GM12878 (cell line): ENCODE measurements around the gene FADD. TPM values are rescaled to one million over a fixed set of nuclear protein-coding genes. Genes with fewer than 3 reads are reported as not detected.
A peak's percentile ranks its signal among the peaks of the same experiment; 100 is the strongest.

Source experiments
- ATAC-seq: fragments of 200-7000 bp; cut with Tn5 transposase; 3 replicates; pipeline ENCODE4 v1.9.1; 2020; ENCODE audit warnings: mild to moderate bottlenecking, moderate library complexity
- BruUV-seq: library from RNA; stranded (reverse); fragments of 400-500 nt; replicated peaks from 2 replicates; lab custom pipeline; 2021; lab: Mats Ljungman, UMichigan
- CTCF ChIA-PET: fragments of 300-600 bp; sonication (Branson Sonifier 250); formaldehyde crosslinking; extraction: SDS; loops from one replicate; lab custom pipeline; 2021; ENCODE audit warnings: inconsistent platforms; lab: Yijun Ruan, JAX
- POLR2A ChIA-PET: fragments of 350-600 bp; formaldehyde crosslinking; extraction: SDS; loops from one replicate; lab custom pipeline; 2021; ENCODE audit warnings: inconsistent platforms; lab: Charles Lee
- RAD21 ChIA-PET: fragments of 300-600 bp; sonication (Branson Sonifier 250); formaldehyde crosslinking; loops from one replicate; lab custom pipeline; 2023; ENCODE audit warnings: antibody characterized with exemption; ENCODE audit not compliant: unreplicated experiment; lab: Charles Lee
- SMC1A ChIA-PET: fragments of 300-600 bp; sonication (Branson Sonifier 250); formaldehyde crosslinking; loops from one replicate; lab custom pipeline; 2023; ENCODE audit not compliant: unreplicated experiment, uncharacterized antibody; lab: Charles Lee
- DNase-seq: peaks from one replicate; pipeline ENCODE4 v3.0.0-alpha.2; 2011; ENCODE audit warnings: low read depth, low spot score
- FAIRE-seq: peaks from 3 replicates; lab custom pipeline; 2011; peaks lifted over from hg19 to GRCh38; lab: Jason Lieb, UNC
- H2AFZ ChIP-seq: 2 replicates; pipeline ENCODE4 v1.6.0; 2011; ENCODE audit warnings: low read depth, low read length, control low read depth; ENCODE audit not compliant: control insufficient read depth
- H3K27ac ChIP-seq: 2 replicates; pipeline ENCODE4 v1.5.1; 2011; ENCODE audit warnings: control low read depth; ENCODE audit not compliant: control insufficient read depth, insufficient read depth
- H3K27me3 ChIP-seq, 2 experiments: replicated peaks in 1 of 2; 2 replicates each; pipeline versions ENCODE4 v1.6.0 to v1.6.1; 2011; ENCODE audit warnings: low read length in 1 of 2; ENCODE audit not compliant: control insufficient read depth in 2 of 2, insufficient read depth in 2 of 2
- H3K36me3 ChIP-seq, 2 experiments: 2 replicates each; pipeline ENCODE4 v1.5.1; 2011; ENCODE audit warnings: low read length in 1 of 2; ENCODE audit not compliant: control insufficient read depth in 2 of 2, insufficient read depth in 2 of 2
- H3K4me1 ChIP-seq: 2 replicates; pipeline ENCODE4 v1.6.1; 2011; ENCODE audit warnings: mild to moderate bottlenecking, low read length, moderate library complexity, mixed read lengths; ENCODE audit not compliant: control insufficient read depth, insufficient read depth
- H3K4me2 ChIP-seq: 2 replicates; pipeline ENCODE4 v1.6.0; 2011; ENCODE audit warnings: control low read depth; ENCODE audit not compliant: control insufficient read depth, insufficient read depth
- H3K4me3 ChIP-seq: fragments of 200-600 bp; sonication (generic); 2 replicates; pipeline ENCODE4 v1.5.1; 2016
- H3K79me2 ChIP-seq: 2 replicates; pipeline ENCODE4 v1.6.0; 2011; ENCODE audit warnings: low read length; ENCODE audit not compliant: control insufficient read depth, insufficient read depth
- H3K9ac ChIP-seq: 2 replicates; pipeline ENCODE4 v1.8.0; 2011; ENCODE audit warnings: low read length, control low read depth, mixed read lengths; ENCODE audit not compliant: control insufficient read depth, insufficient read depth
- H3K9me3 ChIP-seq: replicated peaks from 3 replicates; pipeline ENCODE4 v1.5.1; 2011; ENCODE audit warnings: mild to moderate bottlenecking, low read length; ENCODE audit not compliant: control insufficient read depth, insufficient read depth
- H4K20me1 ChIP-seq: 2 replicates; pipeline ENCODE4 v1.6.0; 2011; ENCODE audit not compliant: control insufficient read depth, insufficient read depth
- BHLHE40 ChIP-seq, 2 experiments: fragments of 450-650 bp in 1 of 2; IDR thresholded peaks; 2 replicates each; pipeline ENCODE4 v1.6.1; 2011 to 2017; ENCODE audit warnings: low read depth in 2 of 2, borderline replicate concordance in 1 of 2, improper control_type of control experiment in 1 of 2, low read length in 1 of 2, mild to moderate bottlenecking in 1 of 2
- EED ChIP-seq: sonication (generic); IDR thresholded peaks from 2 replicates; pipeline ENCODE4 v1.6.1; 2016; ENCODE audit warnings: antibody characterized with exemption, low read depth
- IKZF2 ChIP-seq, 2 experiments: fragments of 450-650 bp; IDR thresholded peaks; 2 replicates each; pipeline ENCODE4 v1.6.1; 2017; ENCODE audit warnings: mild to moderate bottlenecking in 2 of 2, moderate library complexity in 2 of 2
- NR2F1 ChIP-seq: fragments of 450-650 bp; conservative IDR thresholded peaks from 2 replicates; pipeline ENCODE4 v1.6.1; 2017; ENCODE audit warnings: mild to moderate bottlenecking
- PAX5 ChIP-seq: IDR thresholded peaks from 2 replicates; pipeline ENCODE4 v1.6.1; 2011; ENCODE audit warnings: low read depth, low read length, borderline replicate concordance
- RAD51 ChIP-seq: fragments of 450-650 bp; IDR thresholded peaks from 2 replicates; pipeline ENCODE4 v1.6.1; 2016; ENCODE audit warnings: moderate library complexity, mild to moderate bottlenecking, inconsistent platforms
- RELA ChIP-seq: fragments of 450-650 bp; IDR thresholded peaks from 2 replicates; pipeline ENCODE4 v1.8.0; 2014; ENCODE audit warnings: borderline replicate concordance; ENCODE audit not compliant: partially characterized antibody
- RUNX3 ChIP-seq: IDR thresholded peaks from 2 replicates; pipeline ENCODE4 v1.6.1; 2012; ENCODE audit warnings: low read length, inconsistent platforms
- WGBS: methylation state at CpG from one replicate; pipeline ENCODE4 v1.1.6; 2016; ENCODE audit warnings: low lambda C conversion rate; ENCODE audit not compliant: insufficient replicate concordance, insufficient coverage; ENCODE audit errors: missing lambda C conversion rate; 5-methylcytosine and 5-hydroxymethylcytosine counted together
- in situ Hi-C: fragments of 300-500 bp; cut with MboI; formaldehyde crosslinking; loops from 9 replicates; pipeline ENCODE4 v1.14.3; 2018; ENCODE audit warnings: mixed read lengths
- intact Hi-C: fragments of 100-400 bp; cut with micrococcal nuclease; formaldehyde crosslinking; loops from one replicate; pipeline ENCODE4 v1.14.2; 2022; ENCODE audit not compliant: unreplicated experiment
- polyA plus RNA-seq, 11 experiments: library from polyadenylated mRNA; depleted of rRNA in 4 of 11; unstranded in 6 of 11; stranded (reverse) in 5 of 11; fragments of >200 nt; fragmentation: Nextera tagmentation in 4 of 11; fragmentation: Illumina TruSeq in 1 of 11; extraction: Ambion mirVana in 4 of 11; extraction: Trizol in 1 of 11; gene quantifications; 1 replicate in 1 of 11; 2 replicates in 10 of 11; pipeline versions ENCODE4 v1.2.1 to v1.2.3, GENCODE V29; 2011 to 2016; ENCODE audit warnings: inconsistent platforms in 2 of 11, missing spikeins in 2 of 11, low read depth in 1 of 11
- total RNA-seq, 4 experiments: library from RNA; depleted of rRNA in 3 of 4; stranded (reverse); fragments of >200 nt in 3 of 4; fragmentation: Illumina TruSeq in 1 of 4; extraction: Trizol in 1 of 4; gene quantifications; 2 replicates each; pipeline versions ENCODE4 v1.2.1 to v1.2.3, GENCODE V29; 2013 to 2021

Gene FADD
- total and polyA plus RNA-seq, 10 of the 15 experiments (the other 5 are each of a cell fraction or from before 2014, with no cell fraction given) = 0.32 to 38.7 (median 21.8) TPM

GRCh38 chr11:70252844-70253243, 49.7 kb downstream of the FADD start:
- peak; percentile 53 for DNase-seq
- ATAC-seq = peak; percentile 82
- Histone ChIP-seq H3K36me3 (no peaks in the 10 kb centered on the region), H3K4me1 (peaks cover 8% of the 10 kb centered on the region; the same call in 1 of the 2 replicates), H3K9me3 (no peaks in the 10 kb centered on the region), H3K27me3 (no peaks in the 10 kb centered on the region; a peak in 1 of 4 replicates), H3K9ac (no peak overlapping the region), H3K4me2 (peak overlapping the region; percentile 44), H3K79me2 (no peaks in the 10 kb centered on the region), H4K20me1 (no peaks in the 10 kb centered on the region; the same call in 1 of the 2 replicates), H2AFZ (peak overlapping the region; percentile 2; the same call in 1 of the 2 replicates), H3K27ac (no peak overlapping the region), H3K4me3 (no peak overlapping the region)
- peak; percentile 81 for FAIRE-seq
- in situ Hi-C loops = no loop called here
- ChIA-PET SMC1A (no interaction called here), CTCF (no interaction called here), POLR2A (no interaction called here), RAD21 (no interaction called here)
- under 1% methylated on average over 12 of the region's 12 CpGs for WGBS
- no TSS peak for BruUV-seq
- intact Hi-C loops = no loop called here
- TF ChIP-seq RELA = no peak
- 0 out of 4 replicates have a peak, but pooled peaks of 1 of the 2 experiments have one; percentile 5 for TF ChIP-seq BHLHE40 (IDR thresholded peaks at IDR 0.05; ENCODE audit: borderline replicate concordance in 1 of 2, low read depth in 2 of 2, low read length in 1 of 2)
- peak; percentile 23; the same call in 1 of the 2 replicates for TF ChIP-seq EED
- TF ChIP-seq NR2F1 = 0 out of 2 replicates have a peak, but pooled peaks have one; percentile 22
- TF ChIP-seq RAD51 = no peak
- peak; percentile 68 for TF ChIP-seq RUNX3
- 0 out of 4 replicates have a peak, but pooled peaks have one; percentile 23 to 28 for TF ChIP-seq IKZF2 (IDR thresholded peaks at IDR 0.05)
- TF ChIP-seq PAX5 = 0 out of 2 replicates have a peak, but pooled peaks have one; percentile 30
